Measurements from ENCODE around the gene SLC16A13.

The SLC16A13 gene

DNA sequence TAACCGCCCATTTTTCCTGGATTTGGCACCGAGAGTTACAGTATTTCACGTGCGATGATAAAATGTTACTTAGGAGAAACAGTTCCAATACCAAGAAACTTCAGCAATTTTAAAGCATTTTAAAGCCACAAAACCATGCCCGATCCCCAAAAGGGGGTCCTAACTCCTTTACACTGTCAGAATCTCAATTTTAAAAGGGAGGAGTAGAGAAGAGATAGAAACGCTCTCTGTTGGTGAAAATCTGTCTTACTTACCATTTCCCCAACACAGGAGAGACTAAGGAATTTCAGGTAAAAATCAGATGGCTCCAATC is 23.9 kb upstream of the SLC16A13 start:
- DNase-seq (ENCODE audit: low spot score): no peak

- peak; percentile 85 for DNase-seq (ENCODE audit: low spot score)
Measured at GRCh38 chr17:7014261-7014994, 21.4 kb upstream of the SLC16A13 start.

DNA sequence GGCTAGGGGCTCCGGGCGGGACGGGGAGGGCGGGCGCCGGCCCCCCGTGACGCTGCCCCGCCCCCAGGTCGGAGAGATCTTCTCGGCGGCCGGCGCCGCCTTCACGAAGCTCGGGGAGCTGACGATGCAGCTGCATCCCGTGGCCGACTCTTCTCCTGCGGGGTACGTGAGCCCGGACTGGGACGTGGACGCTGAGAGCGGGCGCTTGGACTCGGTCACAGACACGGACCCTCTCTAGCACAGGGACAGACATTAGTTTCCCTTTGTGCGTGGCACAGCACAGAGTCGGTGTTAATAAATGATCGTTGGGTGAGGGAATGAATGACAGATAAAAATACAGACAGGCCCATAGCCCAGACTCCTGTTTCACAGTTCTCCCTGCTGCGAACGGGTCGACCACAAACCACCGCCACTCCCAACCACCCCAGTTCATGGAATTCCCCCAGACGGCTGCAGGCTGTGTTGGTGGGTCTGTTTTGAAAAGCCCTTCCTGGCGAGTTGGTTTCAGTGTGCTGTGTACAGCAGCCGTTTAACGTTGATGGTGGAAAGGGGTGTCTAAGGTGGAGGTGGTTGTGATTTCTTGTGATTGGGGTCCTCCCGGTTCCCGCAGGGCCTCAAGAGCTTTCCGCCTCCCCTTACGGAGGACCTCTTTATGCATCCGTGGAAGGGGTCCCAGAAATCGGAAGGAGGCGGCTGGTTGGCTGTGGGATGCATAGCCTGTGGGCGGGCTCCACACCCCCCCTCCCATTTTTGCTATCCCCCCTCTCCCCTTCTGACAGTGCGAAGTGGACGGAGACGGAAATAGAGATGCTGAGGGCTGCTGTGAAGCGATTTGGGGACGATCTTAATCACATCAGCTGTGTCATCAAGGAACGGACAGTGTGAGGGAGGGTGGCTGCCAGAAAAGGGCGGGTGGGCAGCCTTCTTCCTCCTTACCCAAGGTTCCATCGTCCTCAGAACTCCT is 20.5 kb upstream of the SLC16A13 start:
- peak; percentile 21 for DNase-seq (ENCODE audit: low spot score)

- DNase-seq (ENCODE audit: low spot score): no peak
Measured at GRCh38 chr17:7016418-7016817, 19.4 kb upstream of the SLC16A13 start.

DNA sequence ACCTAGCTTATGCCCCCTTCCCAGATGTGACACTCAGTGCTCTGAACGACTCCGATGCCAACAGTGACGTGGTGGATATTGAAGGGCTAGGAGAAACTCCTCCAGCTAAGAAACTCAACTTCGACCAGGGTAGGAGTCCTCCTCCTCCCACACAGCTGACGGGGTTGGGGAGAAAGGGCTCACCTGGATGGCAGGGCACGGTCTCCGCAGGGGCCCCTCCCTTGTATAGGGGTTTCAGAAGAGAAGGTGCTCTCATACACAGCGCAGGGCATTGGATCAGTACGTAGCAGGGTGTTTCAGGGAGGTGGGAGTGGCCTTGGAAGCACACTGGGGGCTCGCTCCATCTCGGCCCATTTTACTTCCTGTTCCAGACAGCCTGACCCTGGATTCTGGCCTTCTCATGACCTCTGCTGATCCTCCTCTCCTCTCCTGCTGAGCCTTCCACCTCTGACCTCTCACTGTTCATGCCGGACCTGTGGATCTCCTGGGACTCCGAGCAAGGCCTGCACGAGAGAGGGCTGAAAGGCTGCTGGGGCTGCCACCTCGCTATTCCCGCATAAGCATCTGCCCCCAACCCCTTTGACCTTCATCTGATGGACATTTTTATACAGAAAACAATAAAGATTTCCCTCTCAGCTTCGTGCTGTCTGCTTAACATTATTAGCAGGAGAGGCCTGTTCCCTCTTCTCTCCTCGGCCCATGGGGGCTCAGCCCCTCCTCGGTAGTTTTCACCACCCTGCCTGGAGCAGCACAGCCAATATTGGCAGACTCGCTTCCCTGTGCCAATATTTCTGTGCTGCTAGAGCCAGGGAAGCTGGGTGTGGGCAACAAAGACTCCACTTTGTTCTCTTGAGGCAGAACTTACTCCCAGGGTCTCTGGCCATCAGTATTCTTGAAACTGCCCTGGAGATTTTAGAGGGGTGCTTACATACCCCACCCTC is 18.7 kb upstream of the SLC16A13 start:
- no peak for DNase-seq (ENCODE audit: low spot score)

DNA sequence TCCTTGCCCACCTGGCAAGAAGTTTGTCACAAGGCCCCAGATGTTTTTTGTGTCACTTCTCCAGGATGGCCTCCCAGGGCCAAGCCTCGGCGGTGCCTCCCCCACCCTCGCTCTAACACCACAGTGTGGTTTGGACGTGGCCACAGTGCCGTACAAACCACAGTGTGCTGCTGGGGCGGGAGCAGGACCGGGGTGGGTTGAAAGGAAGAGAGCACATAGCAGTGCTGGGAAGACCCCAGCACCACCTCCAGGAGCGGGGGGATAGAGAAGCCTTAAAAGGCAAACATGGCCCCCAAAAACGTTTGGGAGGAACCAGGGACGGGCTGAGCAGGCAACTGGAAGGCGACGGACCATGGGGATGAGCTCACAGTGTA is 18.0 kb upstream of the SLC16A13 start:
- no peak for DNase-seq (ENCODE audit: low spot score)

DNA sequence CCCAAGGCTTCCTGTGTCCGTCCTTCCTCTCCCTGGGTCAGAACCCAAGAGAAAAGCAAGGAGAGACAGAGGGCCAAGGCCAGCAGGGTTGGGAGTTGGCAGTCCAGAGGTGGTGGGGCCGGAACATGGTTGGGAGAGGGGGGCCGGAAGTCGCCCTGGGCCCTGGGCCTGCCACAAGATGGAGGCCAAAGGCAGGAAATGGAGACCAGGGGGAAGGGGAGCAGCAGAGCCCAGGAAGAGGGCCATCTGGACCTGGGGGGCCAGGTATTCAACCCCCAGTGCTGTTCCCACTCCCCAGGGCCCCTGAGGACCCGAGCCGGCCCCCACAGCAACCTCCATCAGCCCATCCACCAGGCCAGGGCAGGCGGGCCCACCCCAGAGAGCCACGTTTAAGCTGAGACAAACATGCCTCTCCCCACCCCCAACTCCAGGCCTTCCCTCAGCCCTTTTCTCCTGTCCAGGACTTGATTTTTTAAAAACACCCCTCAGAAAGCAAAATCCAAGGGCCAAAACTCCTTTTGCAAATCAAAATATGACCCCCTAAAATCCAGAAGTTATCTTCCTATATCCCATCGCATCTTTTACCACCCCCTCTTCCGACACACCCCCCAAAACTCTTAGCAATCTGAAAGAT is 17.4 kb upstream of the SLC16A13 start:
- no peak for DNase-seq (ENCODE audit: low spot score)

GRCh38 chr17:7019367-7019766 is 16.4 kb upstream of the SLC16A13 start:
- no peak for DNase-seq (ENCODE audit: low spot score)

DNA sequence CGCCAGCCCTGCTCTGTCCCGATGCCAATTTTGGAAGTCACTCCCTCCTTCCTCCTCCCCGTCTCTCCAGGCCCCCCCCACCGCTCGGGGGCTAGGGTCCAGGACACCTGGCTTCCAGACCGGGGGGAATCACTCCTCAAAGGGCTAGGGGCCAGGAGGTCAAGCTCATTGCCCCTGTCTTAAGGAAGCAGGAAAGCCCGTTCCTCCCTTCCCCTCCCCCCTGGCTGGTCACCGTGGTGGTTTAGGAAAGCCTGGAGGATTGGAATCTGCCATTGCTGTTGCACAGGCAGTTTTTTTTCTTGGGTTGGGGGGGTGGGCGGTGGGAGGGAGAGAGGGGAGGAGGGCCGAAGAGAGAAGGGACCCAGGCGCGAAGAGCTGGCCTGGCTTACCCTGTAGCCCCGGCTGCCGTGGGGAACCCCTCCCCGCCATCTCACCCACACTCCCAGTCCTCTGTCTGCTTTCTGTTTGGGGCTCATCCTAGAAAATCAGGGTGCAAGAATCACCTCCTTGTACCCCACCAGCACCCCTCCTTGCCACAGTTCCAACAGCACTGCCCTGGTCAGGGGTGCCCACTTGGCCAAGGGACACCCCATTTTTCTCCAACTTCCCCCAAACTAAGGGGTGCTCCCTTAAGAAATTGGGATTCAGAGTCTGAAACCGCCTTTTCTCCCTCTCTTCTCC is 15.8 kb upstream of the SLC16A13 start:
- DNase-seq (ENCODE audit: low spot score): peak; percentile 80

- peak; percentile 24 for DNase-seq (ENCODE audit: low spot score)
Measured at GRCh38 chr17:7020894-7021664, 14.7 kb upstream of the SLC16A13 start.

- DNase-seq (ENCODE audit: low spot score): peak; percentile 92
Measured at GRCh38 chr17:7021993-7022778, 13.6 kb upstream of the SLC16A13 start.

DNA sequence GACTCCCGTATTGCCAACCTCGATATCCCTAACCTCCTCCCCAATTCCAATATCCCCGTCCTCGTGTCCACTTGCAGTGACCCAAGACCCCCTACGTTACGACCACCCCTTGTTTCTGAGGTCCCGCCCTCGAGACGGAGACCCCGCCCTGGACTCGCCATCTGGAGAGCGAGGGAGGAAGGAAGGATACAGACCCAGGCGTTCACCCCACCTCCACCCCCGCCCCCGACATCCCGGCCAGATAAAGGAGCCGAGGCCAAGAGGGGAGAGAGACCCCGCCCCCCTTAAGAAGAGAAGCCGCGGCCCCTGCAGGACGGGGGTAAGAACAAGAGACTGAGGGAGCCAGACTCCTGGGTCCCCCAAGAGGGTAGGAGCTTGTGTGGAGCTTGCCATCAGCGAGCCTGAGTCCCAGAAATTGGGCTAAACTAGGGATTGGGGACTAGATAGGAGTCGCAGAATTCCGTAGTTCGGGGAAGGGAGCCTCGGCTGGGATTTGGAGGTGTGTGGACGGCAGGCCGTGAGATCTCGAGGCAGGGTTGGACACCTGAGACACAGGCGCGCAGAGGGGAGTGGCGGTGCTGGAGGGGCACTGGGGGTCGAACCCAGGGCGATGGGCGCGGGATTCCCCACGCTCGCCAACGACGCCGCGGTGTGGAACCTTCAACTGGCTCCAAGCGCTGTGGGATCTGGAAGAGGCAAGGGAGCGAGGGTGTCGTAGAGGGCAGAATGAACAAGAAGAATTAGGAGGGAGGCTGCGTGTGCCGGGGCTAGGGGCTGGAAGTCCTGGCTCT is 12.8 kb upstream of the SLC16A13 start, which contains the start of gene BCL6B:
Gene BCL6B, plus strand, starts transcription at position 270 of the 791 bp plus-strand sequence. CDS start 622 bp downstream, outside the sequence.
- DNase-seq (ENCODE audit: low spot score): no peak

- DNase-seq (ENCODE audit: low spot score): no peak
Measured at GRCh38 chr17:7023576-7024401, 12.0 kb upstream of the SLC16A13 start.

DNA sequence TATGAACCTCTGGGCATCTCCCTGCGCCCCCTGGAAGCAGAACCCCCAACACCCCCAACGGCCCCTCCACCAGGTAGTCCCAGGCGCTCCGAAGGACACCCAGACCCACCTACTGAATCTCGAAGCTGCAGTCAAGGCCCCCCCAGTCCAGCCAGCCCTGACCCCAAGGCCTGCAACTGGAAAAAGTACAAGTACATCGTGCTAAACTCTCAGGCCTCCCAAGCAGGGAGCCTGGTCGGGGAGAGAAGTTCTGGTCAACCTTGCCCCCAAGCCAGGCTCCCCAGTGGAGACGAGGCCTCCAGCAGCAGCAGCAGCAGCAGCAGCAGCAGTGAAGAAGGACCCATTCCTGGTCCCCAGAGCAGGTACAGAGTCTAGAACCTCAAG is 11.4 kb upstream of the SLC16A13 start:
- DNase-seq (ENCODE audit: low spot score): no peak

DNA sequence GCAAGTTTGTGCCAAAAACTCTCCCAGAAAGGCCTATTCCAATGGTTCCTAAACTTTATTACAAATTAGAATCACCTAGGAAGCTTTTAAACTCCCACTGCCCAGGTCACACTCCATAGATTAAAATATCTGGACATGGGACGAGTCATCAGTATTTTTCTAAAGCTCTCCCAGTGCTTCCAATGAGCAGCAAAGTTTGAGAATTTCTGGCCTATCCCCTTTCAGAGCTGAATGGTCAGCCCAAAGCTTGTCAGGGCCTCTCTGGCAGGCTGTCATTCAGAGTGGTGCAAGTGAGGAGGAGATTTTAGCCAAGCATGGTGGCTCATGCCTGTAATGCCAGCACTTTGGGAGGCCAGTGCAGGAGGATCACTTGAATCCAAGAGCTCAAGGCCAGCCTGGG is 10.6 kb upstream of the SLC16A13 start:
- DNase-seq (ENCODE audit: low spot score): no peak

GRCh38 chr17:7026471-7027115 is 9.2 kb upstream of the SLC16A13 start:
- DNase-seq (ENCODE audit: low spot score): no peak

- no peak for DNase-seq (ENCODE audit: low spot score)
Measured at GRCh38 chr17:7027335-7027734, 8.5 kb upstream of the SLC16A13 start.

Data from HuH-7 (cell line).